Activated CD8-positive, alpha-beta memory T cell treated with anti-CD3 and anti-CD28 coated beads, Interleukin-2, amount 50 U/mL, for 1 hour (primary cell): ENCODE measurements around the gene CBR4.
"Not testable (repeated sequence)": the region's sequence is repeated elsewhere in the genome, so short reads cannot be mapped to it uniquely, and the experiment has no call there.

ENCODE experiments used
- DNase-seq: peaks from one replicate; pipeline ENCODE4 v3.0.0-alpha.2; 2020; ENCODE audit errors: extremely low read depth

CBR4 gene

GRCh38 chr4:169010125-169011023 lies at the start of gene CBR4:
CBR4 (minus strand) TSS chr4:169010255; CDS start chr4:169010089, 166 bp downstream.
- DNase-seq: peak; percentile 90

- no peak for DNase-seq
Measured at GRCh38 chr4:169059306-169060211, 49.5 kb upstream of the CBR4 start.

- DNase-seq: no peak
Measured at GRCh38 chr4:169058312-169058711, 48.3 kb upstream of the CBR4 start.

- DNase-seq: no peak
Measured at GRCh38 chr4:169054879-169055278, 44.8 kb upstream of the CBR4 start.

GRCh38 chr4:169052594-169052945 lies 42.5 kb upstream of the CBR4 start:
- DNase-seq: no peak

- no peak for DNase-seq
Measured at GRCh38 chr4:169051761-169052593, 41.9 kb upstream of the CBR4 start.

GRCh38 chr4:169050881-169051760 lies 41.1 kb upstream of the CBR4 start:
- DNase-seq: no peak

GRCh38 chr4:169050284-169050683 lies 40.2 kb upstream of the CBR4 start:
- no peak for DNase-seq

- no peak for DNase-seq
Measured at GRCh38 chr4:169048868-169049414, 38.9 kb upstream of the CBR4 start.

- DNase-seq: no peak
Measured at GRCh38 chr4:169047956-169048355, 37.9 kb upstream of the CBR4 start.

GRCh38 chr4:169045862-169046584 lies 36.0 kb upstream of the CBR4 start:
- DNase-seq: no peak

GRCh38 chr4:169044714-169045447 lies 34.8 kb upstream of the CBR4 start:
- no peak for DNase-seq

- no peak for DNase-seq
Measured at GRCh38 chr4:169042608-169043007, 32.6 kb upstream of the CBR4 start.

- DNase-seq: no peak
Measured at GRCh38 chr4:169040559-169041261, 30.7 kb upstream of the CBR4 start.

GRCh38 chr4:169039251-169039954 lies 29.3 kb upstream of the CBR4 start:
- DNase-seq: no peak

- DNase-seq: no peak
Measured at GRCh38 chr4:169037506-169037905, 27.5 kb upstream of the CBR4 start.

GRCh38 chr4:169035871-169036620 lies 26.0 kb upstream of the CBR4 start:
- DNase-seq: not testable (repeated sequence)
